Hematopoietic multipotent progenitor cell treated with erythropoietin and hydrocortisone succinate and interleukin-3 and kit ligand, for 15 days (in vitro differentiated cells): ENCODE data around the gene DNER.

Experiments used
- DNase-seq: peaks from one replicate; pipeline ENCODE4 v3.0.0-alpha.2; 2015; ENCODE audit warnings: low spot score

The DNER gene

DNA sequence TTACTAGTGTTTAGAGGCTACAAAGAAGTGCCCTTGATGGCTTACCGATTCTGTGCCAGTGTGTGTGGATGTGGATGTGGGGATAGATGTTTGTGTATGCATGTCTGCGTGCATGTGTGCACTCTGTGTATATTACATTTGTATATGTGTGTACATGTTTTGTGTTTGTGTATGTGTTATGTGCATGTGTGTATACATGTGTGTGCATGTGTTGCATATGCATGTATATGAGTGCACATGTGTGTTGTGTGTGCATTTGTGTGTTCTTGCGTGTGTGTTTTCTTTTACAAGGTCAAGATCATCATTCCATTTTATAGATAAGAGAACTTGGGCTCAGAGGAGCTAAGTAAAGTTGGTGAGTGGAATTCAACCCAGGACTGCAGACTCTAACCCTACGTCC is 226.1 kb downstream of the DNER start:
- DNase-seq, result no peak

GRCh38 chr2:229486673-229487072 is 227.7 kb downstream of the DNER start:
- no peak for DNase-seq

- no peak for DNase-seq
Observed at GRCh38 chr2:229485857-229486256, 228.5 kb downstream of the DNER start.

GRCh38 chr2:229477269-229477755 is 237.0 kb downstream of the DNER start:
- DNase-seq, result no peak

GRCh38 chr2:229475778-229476177 is 238.6 kb downstream of the DNER start:
- no peak for DNase-seq

GRCh38 chr2:229474125-229474524 is 240.2 kb downstream of the DNER start:
- no peak for DNase-seq

DNA sequence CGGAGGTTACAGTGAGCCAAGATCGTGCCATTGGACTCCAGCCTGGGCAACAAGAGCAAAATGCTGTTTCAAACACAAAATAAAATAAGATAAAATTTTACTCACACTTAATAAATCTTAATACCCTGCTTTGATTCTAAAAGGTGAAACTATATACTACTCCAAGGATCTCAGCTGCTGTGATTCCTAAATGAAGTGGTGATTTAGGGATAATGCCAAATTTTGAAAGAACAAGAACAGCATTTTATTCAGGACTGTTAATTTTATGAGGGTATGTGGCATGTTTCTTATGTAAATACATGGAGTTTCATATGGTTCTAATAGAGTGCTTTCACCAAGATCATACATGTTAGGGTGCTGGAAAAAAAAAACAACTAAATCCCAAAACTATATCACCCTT is 243.6 kb downstream of the DNER start:
- DNase-seq, result no peak

- no peak for DNase-seq
Observed at GRCh38 chr2:229467783-229468182, 246.6 kb downstream of the DNER start.

GRCh38 chr2:229463841-229464346 is 250.5 kb downstream of the DNER start:
- DNase-seq, result no peak

GRCh38 chr2:229462112-229462511 is 252.2 kb downstream of the DNER start:
- no peak for DNase-seq

DNA sequence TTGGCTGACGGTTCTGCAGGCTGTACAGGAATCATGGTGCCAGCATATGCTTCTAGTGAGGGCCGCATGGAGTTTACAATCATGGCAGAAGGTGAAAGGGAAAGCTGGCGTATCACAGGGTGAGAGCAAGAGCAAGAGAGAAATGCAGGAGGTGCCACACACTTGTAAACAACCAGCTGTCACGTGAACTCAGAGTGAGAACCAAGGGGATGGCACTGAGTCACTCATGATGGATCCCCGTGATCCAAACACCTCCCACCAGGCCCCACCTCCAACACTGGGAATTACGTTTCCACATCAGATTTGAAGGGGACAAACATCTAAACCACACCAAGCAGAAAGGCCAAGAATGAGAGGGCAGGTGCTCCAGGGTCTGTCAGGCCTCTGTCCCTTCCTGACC is 258.3 kb downstream of the DNER start:
- no peak for DNase-seq

DNA sequence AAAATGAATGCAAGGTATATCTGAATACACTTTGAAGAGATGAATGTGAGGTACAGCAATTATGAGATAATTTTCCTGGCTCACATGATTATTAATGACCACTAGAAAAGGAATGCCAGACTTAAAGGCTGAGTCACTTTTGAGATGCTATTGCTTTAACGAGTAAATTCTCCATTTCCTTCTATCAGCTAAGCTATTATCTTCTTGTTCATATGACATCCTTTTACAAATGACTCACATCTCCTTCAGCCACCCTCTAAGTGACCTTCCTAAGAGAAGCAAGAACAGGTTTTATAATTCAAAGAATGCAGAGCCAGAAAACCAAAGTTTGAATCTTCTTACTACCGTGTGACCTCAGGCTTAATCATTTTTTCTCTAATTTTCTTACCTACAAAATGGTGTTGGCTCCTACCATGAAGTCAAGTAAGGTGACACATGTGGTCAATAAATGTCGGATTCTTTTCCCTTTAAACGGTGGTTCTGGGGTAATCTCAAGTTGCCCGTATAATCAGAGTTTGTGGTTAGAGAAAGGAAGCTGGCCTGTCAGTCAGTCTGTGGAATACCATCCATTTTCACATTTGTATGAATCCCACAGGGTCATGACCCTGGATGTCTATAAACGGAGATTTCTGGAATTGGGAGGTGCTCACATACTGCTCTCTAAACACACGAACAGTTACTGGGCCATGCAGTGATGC is 259.3 kb downstream of the DNER start:
- DNase-seq, result no peak

- DNase-seq, result no peak
Observed at GRCh38 chr2:229453230-229453629, 261.1 kb downstream of the DNER start.

- no peak for DNase-seq
Observed at GRCh38 chr2:229451852-229452251, 262.5 kb downstream of the DNER start.

DNA sequence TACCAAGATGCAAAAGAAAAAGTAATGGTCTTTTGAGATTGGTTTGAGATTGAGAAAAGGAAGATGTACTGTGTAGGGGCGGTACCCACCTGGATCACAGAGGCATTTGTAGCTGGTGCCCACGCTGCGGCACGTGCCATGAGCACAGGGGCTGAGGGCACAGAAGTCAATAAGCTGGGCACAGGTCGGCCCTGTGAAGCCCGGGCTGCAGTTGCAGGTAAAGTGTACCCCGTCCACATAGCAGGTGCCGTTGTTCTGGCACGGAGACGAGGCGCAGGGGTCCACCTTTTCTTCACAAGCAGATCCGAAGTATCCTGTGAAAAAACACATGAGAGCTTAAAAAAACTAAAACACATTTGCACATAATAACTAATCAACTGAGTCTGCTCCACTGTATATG is 267.1 kb downstream of the DNER start:
- DNase-seq, result no peak

DNA sequence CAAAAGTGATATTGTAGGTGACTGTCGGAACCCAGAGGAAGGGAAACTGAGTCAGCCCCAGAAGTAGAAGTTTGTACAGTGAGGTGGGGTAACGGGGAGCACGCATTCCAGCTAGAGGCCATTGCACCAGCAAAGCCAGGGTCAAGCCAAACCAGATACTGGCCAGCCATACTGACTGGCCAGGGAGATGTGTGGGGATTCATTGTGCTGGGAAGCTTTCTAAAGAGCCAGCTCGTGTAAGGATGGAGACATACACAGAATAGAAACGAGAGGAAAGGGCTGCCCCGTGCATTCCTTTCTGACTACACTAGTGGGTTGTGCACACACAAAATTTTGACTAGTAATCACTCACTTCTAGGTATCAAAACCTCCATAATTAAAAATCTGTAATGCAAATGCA is 268.0 kb downstream of the DNER start:
- DNase-seq, result no peak

- DNase-seq, result no peak
Observed at GRCh38 chr2:229445501-229446211, 268.7 kb downstream of the DNER start.

GRCh38 chr2:229445019-229445418 is 269.3 kb downstream of the DNER start:
- no peak for DNase-seq

DNA sequence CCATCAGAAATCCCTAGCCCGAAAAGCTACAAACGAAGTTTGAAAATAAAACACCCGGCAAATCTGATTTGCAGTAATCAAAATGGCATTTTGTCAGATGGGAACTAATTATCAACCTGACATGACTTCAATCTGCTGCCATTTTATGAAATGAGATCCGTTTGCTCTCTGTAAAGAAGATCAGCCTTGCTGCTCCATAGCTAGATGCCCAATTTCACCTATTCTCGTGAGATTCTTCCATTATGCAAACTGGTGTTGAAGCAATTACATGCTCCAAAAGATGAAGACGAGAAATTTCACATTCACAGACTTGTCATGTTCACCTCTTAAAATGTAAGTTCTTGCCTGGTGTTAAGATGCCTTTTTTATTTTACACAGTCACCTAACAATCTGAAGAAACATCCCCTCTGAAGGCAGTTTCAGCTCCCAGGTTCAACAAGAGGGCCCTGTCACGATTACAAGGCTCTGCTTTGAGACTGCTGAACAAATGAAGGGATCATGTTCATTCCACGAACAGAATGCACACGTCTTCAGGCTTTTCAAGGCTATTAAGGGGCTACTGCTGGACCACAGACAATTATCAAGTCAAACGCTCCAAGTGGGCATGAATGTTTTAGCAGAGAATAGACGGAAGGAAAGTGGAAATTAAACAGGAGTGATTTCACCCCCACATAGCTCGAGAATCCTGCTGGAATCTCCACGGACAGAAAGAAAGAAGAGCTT is 270.6 kb downstream of the DNER start:
- DNase-seq, result no peak

GRCh38 chr2:229443141-229443540 is 271.2 kb downstream of the DNER start:
- no peak for DNase-seq

DNA sequence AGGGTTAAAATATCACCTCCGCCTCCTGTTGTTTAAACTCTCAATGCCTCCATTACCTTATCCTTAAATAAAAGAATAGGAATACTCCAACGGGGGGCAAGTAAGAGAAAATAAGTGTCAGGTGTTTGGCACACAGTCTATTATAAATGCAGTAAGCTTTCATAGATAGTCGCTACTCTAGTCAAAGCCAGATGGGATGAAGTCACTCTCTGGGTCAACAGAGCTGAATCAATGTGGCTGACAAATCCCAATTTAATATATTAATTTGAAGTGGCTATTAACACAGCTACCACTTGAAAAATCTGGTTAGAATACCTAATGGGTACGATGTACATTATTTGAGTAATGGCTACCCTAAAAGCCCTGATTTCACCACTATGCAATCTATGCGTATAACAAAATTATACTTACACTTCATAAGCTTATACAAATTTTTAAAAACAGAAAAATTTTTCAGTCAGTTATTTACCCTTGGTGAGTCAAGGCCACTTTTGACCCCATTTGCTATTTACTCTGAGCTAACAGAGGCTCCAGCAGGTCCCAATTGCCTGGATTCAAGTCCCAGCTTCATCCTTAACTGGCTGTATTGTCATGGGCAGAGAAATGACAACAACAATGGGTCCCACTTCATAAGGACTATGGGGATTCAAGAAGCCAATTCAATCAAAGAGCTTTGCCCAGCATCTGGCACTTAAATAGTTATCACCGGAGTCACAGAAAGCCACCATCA is 275.8 kb downstream of the DNER start:
- no peak for DNase-seq

- no peak for DNase-seq
Observed at GRCh38 chr2:229437467-229437866, 276.9 kb downstream of the DNER start.
